Measurements from ENCODE around the gene TLR2. TPM values are rescaled to one million over a fixed set of nuclear protein-coding genes. Genes with fewer than 3 reads are reported as not detected.

Gene TLR2
- total RNA-seq, 4 donors from 2014 or later, result 55.4 to 97.2 (median 87.8) TPM

- ATAC-seq (ENCODE audit: low FRiP score) (no peak), DNase-seq (ENCODE audit: low spot score) (no peak)
- no peak for TF ChIP-seq CTCF (IDR thresholded peaks at IDR 0.05)
Observed at GRCh38 chr4:153710681-153711080, 26.6 kb downstream of the TLR2 start.

- peak; percentile 90 for ATAC-seq (ENCODE audit: low FRiP score)
- TF ChIP-seq CTCF (IDR thresholded peaks at IDR 0.05), result no peak
Observed at GRCh38 chr4:153713866-153714646, 30.0 kb downstream of the TLR2 start.

GRCh38 chr4:153722036-153722435 lies 38.0 kb downstream of the TLR2 start:
- DNase-seq (ENCODE audit: low spot score), result no peak
- no peak for TF ChIP-seq CTCF (IDR thresholded peaks at IDR 0.05)
- ATAC-seq (ENCODE audit: low FRiP score), result no peak

More at GRCh38 chr4:153713866-153714646, 30.0 kb downstream of the TLR2 start:
- no peak for DNase-seq (ENCODE audit: low spot score)

GRCh38 chr4:153724606-153725005 lies 40.5 kb downstream of the TLR2 start:
- ATAC-seq (ENCODE audit: low FRiP score) (no peak), DNase-seq (ENCODE audit: low spot score) (no peak)
- no peak for TF ChIP-seq CTCF (IDR thresholded peaks at IDR 0.05)

- no peak for TF ChIP-seq CTCF (IDR thresholded peaks at IDR 0.05)
- no peak for ATAC-seq (ENCODE audit: low FRiP score)
- no peak for DNase-seq (ENCODE audit: low spot score)
Observed at GRCh38 chr4:153725136-153725830, 41.2 kb downstream of the TLR2 start.

- TF ChIP-seq CTCF (IDR thresholded peaks at IDR 0.05), result no peak
- ATAC-seq (ENCODE audit: low FRiP score) (no peak), DNase-seq (ENCODE audit: low spot score) (no peak)
Observed at GRCh38 chr4:153725831-153726154, 41.7 kb downstream of the TLR2 start.

GRCh38 chr4:153728151-153728550 lies 44.1 kb downstream of the TLR2 start:
- DNase-seq (ENCODE audit: low spot score), result no peak
- no peak for ATAC-seq (ENCODE audit: low FRiP score)
- no peak for TF ChIP-seq CTCF (IDR thresholded peaks at IDR 0.05)

Measured in omental fat pad (tissue), 4 donors.